GM20000 (cell line): ENCODE measurements around the gene RTF1.

Experiments used
- DNase-seq: peaks from one replicate; pipeline ENCODE4 v3.0.0; 2012; ENCODE audit warnings: low spot score
- TF ChIP-seq, protein P1 (sequence below): IDR thresholded peaks from 2 replicates; pipeline ENCODE4 v1.5.1; 2012; ENCODE audit warnings: mild to moderate bottlenecking, control low read depth; ENCODE audit errors: extremely low read depth, missing control alignments

Gene RTF1

GRCh38 chr15:41494922-41495735, 78.2 kb downstream of the RTF1 start:
- TF ChIP-seq, protein P1, sequence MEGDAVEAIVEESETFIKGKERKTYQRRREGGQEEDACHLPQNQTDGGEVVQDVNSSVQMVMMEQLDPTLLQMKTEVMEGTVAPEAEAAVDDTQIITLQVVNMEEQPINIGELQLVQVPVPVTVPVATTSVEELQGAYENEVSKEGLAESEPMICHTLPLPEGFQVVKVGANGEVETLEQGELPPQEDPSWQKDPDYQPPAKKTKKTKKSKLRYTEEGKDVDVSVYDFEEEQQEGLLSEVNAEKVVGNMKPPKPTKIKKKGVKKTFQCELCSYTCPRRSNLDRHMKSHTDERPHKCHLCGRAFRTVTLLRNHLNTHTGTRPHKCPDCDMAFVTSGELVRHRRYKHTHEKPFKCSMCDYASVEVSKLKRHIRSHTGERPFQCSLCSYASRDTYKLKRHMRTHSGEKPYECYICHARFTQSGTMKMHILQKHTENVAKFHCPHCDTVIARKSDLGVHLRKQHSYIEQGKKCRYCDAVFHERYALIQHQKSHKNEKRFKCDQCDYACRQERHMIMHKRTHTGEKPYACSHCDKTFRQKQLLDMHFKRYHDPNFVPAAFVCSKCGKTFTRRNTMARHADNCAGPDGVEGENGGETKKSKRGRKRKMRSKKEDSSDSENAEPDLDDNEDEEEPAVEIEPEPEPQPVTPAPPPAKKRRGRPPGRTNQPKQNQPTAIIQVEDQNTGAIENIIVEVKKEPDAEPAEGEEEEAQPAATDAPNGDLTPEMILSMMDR: no peak
- peak; percentile 75 for DNase-seq

- TF ChIP-seq, protein P1: no peak
- no peak for DNase-seq
These were observed 79.1 kb downstream of the RTF1 start for GRCh38 chr15:41495736-41496599.

DNA sequence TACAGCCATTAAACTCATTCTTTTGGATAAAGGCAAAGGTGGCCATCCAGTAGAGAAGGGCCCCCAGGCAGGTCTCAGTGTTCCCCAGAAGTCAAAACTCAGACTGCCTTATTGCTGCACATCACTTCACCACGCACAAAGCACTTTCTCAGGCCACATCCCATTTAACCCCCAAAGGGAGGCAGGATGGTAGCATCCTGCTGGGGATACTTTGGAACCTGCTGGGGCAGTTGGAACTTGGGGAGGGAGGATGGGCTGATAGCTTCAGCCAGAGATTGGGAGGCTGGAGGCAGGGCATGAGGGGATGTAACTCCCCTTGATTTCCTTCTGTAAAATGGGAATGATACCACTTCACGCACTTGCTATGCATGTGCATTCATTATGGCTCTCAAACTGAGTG, 81.8 kb downstream of the RTF1 start:
- DNase-seq: no peak

GRCh38 chr15:41499109-41499851, 82.4 kb downstream of the RTF1 start:
- TF ChIP-seq, protein P1: no peak
- DNase-seq: no peak

More for the DNA sequence above, 81.8 kb downstream of the RTF1 start:
- TF ChIP-seq, protein P1: no peak

DNA sequence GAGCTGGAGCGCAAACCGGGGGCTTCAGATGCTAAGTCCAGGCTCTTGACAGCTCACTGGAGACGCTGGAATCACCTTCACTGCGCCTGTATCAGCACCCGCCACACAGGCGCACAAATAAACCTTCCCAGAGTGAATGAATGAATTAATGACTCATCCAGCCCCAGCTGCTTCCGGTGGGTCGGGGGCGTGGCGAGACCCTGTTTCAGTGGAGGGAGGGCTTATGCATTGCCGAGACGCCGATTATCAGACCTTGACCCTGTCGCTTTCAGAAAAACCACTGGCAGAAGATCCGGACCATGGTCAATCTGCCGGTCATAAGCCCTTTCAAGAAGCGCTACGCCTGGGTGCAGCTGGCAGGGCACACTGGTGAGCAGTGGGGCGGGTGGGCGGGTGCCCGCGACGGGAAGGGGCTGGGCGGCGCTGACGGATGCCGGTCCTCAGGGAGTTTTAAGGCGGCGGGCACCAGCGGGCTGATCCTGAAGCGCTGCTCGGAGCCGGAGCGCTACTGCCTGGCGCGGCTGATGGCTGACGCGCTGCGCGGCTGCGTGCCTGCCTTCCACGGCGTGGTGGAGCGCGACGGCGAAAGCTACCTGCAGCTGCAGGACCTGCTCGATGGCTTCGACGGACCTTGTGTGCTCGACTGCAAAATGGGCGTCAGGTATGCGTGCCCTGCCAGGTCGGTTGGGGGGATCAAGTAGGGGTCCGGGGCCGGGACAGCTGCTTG, 84.5 kb downstream of the RTF1 start:
- TF ChIP-seq, protein P1: no peak
- peak; percentile 71 for DNase-seq

- TF ChIP-seq, protein P1: no peak
- peak; percentile 58 for DNase-seq
These were observed 85.3 kb downstream of the RTF1 start for GRCh38 chr15:41501931-41502794.
